ENCODE measurements around the gene ZNF17.

Gene ZNF17

GRCh38 chr19:57395710-57396109, 15.3 kb upstream of the ZNF17 start:
- TF ChIP-seq CTCF (IDR thresholded peaks at IDR 0.05; ENCODE audit: low read depth, low read length), result no peak

GRCh38 chr19:57398868-57399267, 12.1 kb upstream of the ZNF17 start:
- TF ChIP-seq CTCF (IDR thresholded peaks at IDR 0.05; ENCODE audit: low read depth, low read length), result no peak
- no peak for DNase-seq (ENCODE audit: low read depth in 2 of 2)
- H3K4me3 ChIP-seq (replicated peaks in 1 of 2; ENCODE audit: low read depth in 2 of 2, low read length in 2 of 2), result no peak overlapping the region

More at GRCh38 chr19:57395710-57396109, 15.3 kb upstream of the ZNF17 start:
- no peak for DNase-seq (ENCODE audit: low read depth in 2 of 2)
- H3K4me3 ChIP-seq (replicated peaks in 1 of 2; ENCODE audit: low read depth in 2 of 2, low read length in 2 of 2), result no peak overlapping the region

- no peak for TF ChIP-seq CTCF (IDR thresholded peaks at IDR 0.05; ENCODE audit: low read depth, low read length)
- DNase-seq (ENCODE audit: low read depth in 2 of 2), result no peak
- H3K4me3 ChIP-seq (replicated peaks in 1 of 2; ENCODE audit: low read depth in 2 of 2, low read length in 2 of 2), result no peak overlapping the region
Observed at GRCh38 chr19:57403737-57404563, 7.0 kb upstream of the ZNF17 start.

- TF ChIP-seq CTCF (IDR thresholded peaks at IDR 0.05; ENCODE audit: low read depth, low read length), result peak; percentile 92
- H3K4me3 ChIP-seq (replicated peaks in 1 of 2; ENCODE audit: low read depth in 2 of 2, low read length in 2 of 2), result no peak overlapping the region
- peak; percentile 63 to 69 for DNase-seq (ENCODE audit: low read depth in 2 of 2)
Observed at GRCh38 chr19:57406516-57407123, 4.3 kb upstream of the ZNF17 start.

- no peak for DNase-seq (ENCODE audit: low read depth in 2 of 2)
- no peak for TF ChIP-seq CTCF (IDR thresholded peaks at IDR 0.05; ENCODE audit: low read depth, low read length)
- no peak overlapping the region for H3K4me3 ChIP-seq (replicated peaks in 1 of 2; ENCODE audit: low read depth in 2 of 2, low read length in 2 of 2)
Observed at GRCh38 chr19:57419439-57419838, 8.5 kb downstream of the ZNF17 start.

- no peak overlapping the region for H3K4me3 ChIP-seq (replicated peaks in 1 of 2; ENCODE audit: low read depth in 2 of 2, low read length in 2 of 2)
- no peak for TF ChIP-seq CTCF (IDR thresholded peaks at IDR 0.05; ENCODE audit: low read depth, low read length)
- no peak for DNase-seq (ENCODE audit: low read depth in 2 of 2)
Observed at GRCh38 chr19:57421037-57421436, 10.1 kb downstream of the ZNF17 start.

All from cardiac fibroblast (primary cell).